SK-N-SH (cell line): ENCODE results near the gene DNAH14. TPM values are rescaled to one million over a fixed set of nuclear protein-coding genes. Genes with fewer than 3 reads are reported as not detected.
A peak's percentile ranks its signal among the peaks of the same experiment; 100 is the strongest.

Experiments
- CTCF ChIA-PET: fragments of 300-600, 350-600 bp; formaldehyde crosslinking; extraction: SDS; loops from one replicate; lab custom pipeline; 2021; lab: Yijun Ruan, JAX
- POLR2A ChIA-PET: fragments of 350-600 bp; sonication (Branson Sonifier 250); formaldehyde crosslinking; extraction: SDS; loops from one replicate; lab custom pipeline; 2020; ENCODE audit warnings: antibody characterized with exemption, inconsistent platforms; lab: Yijun Ruan, JAX
- DNase-seq: peaks from one replicate; pipeline ENCODE4 v3.0.0; 2012
- H2AFZ ChIP-seq: fragments of 200-600 bp; sonication (generic); 2 replicates; pipeline ENCODE4 v1.8.1; 2016; ENCODE audit warnings: antibody characterized with exemption, mild to moderate bottlenecking, low read depth
- H3F3A ChIP-seq: fragments of 200-600 bp; sonication (generic); replicated peaks from 2 replicates; pipeline ENCODE3; 2016; ENCODE audit warnings: antibody characterized with exemption, mild to moderate bottlenecking; ENCODE audit not compliant: insufficient read depth
- H3K27ac ChIP-seq, 2 experiments: fragments of 200-500 bp in 1 of 2; fragments of 200-600 bp in 1 of 2; sonication (Bioruptor generic) in 1 of 2; sonication (generic), shearing (Covaris generic) in 1 of 2; 2 replicates each; pipeline versions ENCODE4 v1.5.1 to v1.6.1; 2014 to 2016; ENCODE audit warnings: low read depth in 2 of 2, inconsistent platforms in 1 of 2, low read length in 1 of 2, mild to moderate bottlenecking in 1 of 2, mixed read lengths in 1 of 2
- H3K27me3 ChIP-seq: fragments of 200-600 bp; sonication (generic), shearing (Covaris generic); 2 replicates; pipeline ENCODE4 v1.6.1; 2016; ENCODE audit warnings: mixed run types; ENCODE audit not compliant: insufficient read depth
- H3K36me3 ChIP-seq, 2 experiments: fragments of 200-500 bp in 1 of 2; fragments of 200-600 bp in 1 of 2; sonication (Bioruptor generic) in 1 of 2; sonication (generic) in 1 of 2; replicated peaks in 1 of 2; 2 replicates each; pipeline versions ENCODE3 to v1.5.1; 2014 to 2016; ENCODE audit warnings: low read length in 1 of 2, mild to moderate bottlenecking in 1 of 2; ENCODE audit not compliant: insufficient read depth in 2 of 2, control insufficient read depth in 1 of 2
- H3K4me1 ChIP-seq, 2 experiments: fragments of 200-500 bp in 1 of 2; fragments of 200-600 bp in 1 of 2; sonication (Bioruptor generic) in 1 of 2; sonication (generic), shearing (Covaris generic) in 1 of 2; 2 replicates each; pipeline versions ENCODE4 v1.5.1 to v1.6.1; 2014 to 2016; ENCODE audit warnings: low read depth in 1 of 2, low read length in 1 of 2, mixed run types in 1 of 2; ENCODE audit not compliant: insufficient read depth in 2 of 2, control insufficient read depth in 1 of 2
- H3K4me2 ChIP-seq: fragments of 200-600 bp; sonication (generic), shearing (Covaris generic); 2 replicates; pipeline ENCODE4 v1.6.1; 2017; ENCODE audit warnings: mixed run types
- H3K4me3 ChIP-seq, 2 experiments: fragments of 200-500 bp in 1 of 2; fragments of 200-600 bp in 1 of 2; sonication (Bioruptor generic) in 1 of 2; sonication (generic), shearing (Covaris generic) in 1 of 2; 2 replicates each; pipeline versions ENCODE4 v1.5.1 to v1.8.1; 2014 to 2016; ENCODE audit warnings: low read depth in 2 of 2, inconsistent platforms in 1 of 2, low read length in 1 of 2, mild to moderate bottlenecking in 1 of 2, mixed read lengths in 1 of 2, moderate library complexity in 1 of 2
- H3K79me2 ChIP-seq: fragments of 200-600 bp; sonication (generic); 2 replicates; pipeline ENCODE4 v1.8.1; 2017; ENCODE audit warnings: mild to moderate bottlenecking; ENCODE audit not compliant: insufficient read depth
- H3K9ac ChIP-seq: fragments of 200-600 bp; sonication (generic); 2 replicates; pipeline ENCODE4 v1.6.1; 2017; ENCODE audit warnings: mixed run types
- H3K9me2 ChIP-seq: fragments of 200-600 bp; sonication (generic); 2 replicates; pipeline ENCODE4 v1.6.1; 2017; ENCODE audit warnings: mixed run types
- H3K9me3 ChIP-seq: fragments of 200-600 bp; sonication (generic); 2 replicates; pipeline ENCODE4 v1.6.1; 2017; ENCODE audit warnings: mixed run types, mild to moderate bottlenecking, moderate library complexity
- H4K20me1 ChIP-seq: fragments of 200-600 bp; sonication (generic); 2 replicates; pipeline ENCODE4 v1.6.1; 2017; ENCODE audit warnings: mild to moderate bottlenecking, mixed run types; ENCODE audit not compliant: insufficient read depth
- FOXJ3 ChIP-seq: sonication (generic); formaldehyde crosslinking; IDR thresholded peaks from 2 replicates; pipeline ENCODE4 v1.5.1; 2020; ENCODE audit warnings: mild to moderate bottlenecking, missing genetic modification reagents
- GABPA ChIP-seq: IDR thresholded peaks from 2 replicates; pipeline ENCODE4 v1.4.0; 2012; ENCODE audit warnings: low read depth, mild to moderate bottlenecking
- GATA2 ChIP-seq: sonication (generic); formaldehyde crosslinking; IDR thresholded peaks from 2 replicates; pipeline ENCODE4 v1.5.0; 2020; ENCODE audit warnings: mild to moderate bottlenecking, missing genetic modification reagents
- JUND ChIP-seq: IDR thresholded peaks from 2 replicates; pipeline ENCODE4 v1.4.0; 2012
- MEF2A ChIP-seq: IDR thresholded peaks from 2 replicates; pipeline ENCODE4 v1.4.0; 2012; ENCODE audit warnings: low read depth, borderline replicate concordance
- NFIC ChIP-seq: IDR thresholded peaks from 2 replicates; pipeline ENCODE4 v1.4.0; 2012; ENCODE audit warnings: borderline replicate concordance
- NRF1 ChIP-seq: IDR thresholded peaks from 2 replicates; pipeline ENCODE4 v1.6.1; 2012; ENCODE audit warnings: low read depth, mild to moderate bottlenecking, low read length
- RCOR1 ChIP-seq: fragments of 150-350 bp; IDR thresholded peaks from 2 replicates; pipeline ENCODE4 v1.6.1; 2017; ENCODE audit warnings: antibody characterized with exemption, low read length
- RXRA ChIP-seq: IDR thresholded peaks from 2 replicates; pipeline ENCODE4 v1.4.0; 2012; ENCODE audit warnings: low read depth, mild to moderate bottlenecking, borderline replicate concordance
- SMC3 ChIP-seq: IDR thresholded peaks from 2 replicates; pipeline ENCODE4 v1.6.1; 2012; ENCODE audit warnings: low read depth, low read length, improper control_type of control experiment
- TCF12 ChIP-seq: IDR thresholded peaks from 2 replicates; pipeline ENCODE4 v1.4.0; 2012
- USF1 ChIP-seq: IDR thresholded peaks from 2 replicates; pipeline ENCODE4 v1.4.0; 2012; ENCODE audit warnings: low read depth, borderline replicate concordance
- ZBTB33 ChIP-seq: IDR thresholded peaks from 2 replicates; pipeline ENCODE4 v1.4.0; 2012; ENCODE audit warnings: low read depth, borderline replicate concordance
- WGBS: methylation state at CpG from one replicate; pipeline ENCODE4 v1.1.6; 2017; ENCODE audit warnings: low lambda C conversion rate; 5-methylcytosine and 5-hydroxymethylcytosine counted together
- polyA plus RNA-seq, 3 experiments: library from polyadenylated mRNA; depleted of rRNA; stranded (reverse); fragments of >200 nt; gene quantifications; 2 replicates each; pipeline ENCODE4 v1.2.3, GENCODE V29; 2012
- TF ChIP-seq, protein P1 (sequence below): IDR thresholded peaks from 2 replicates; pipeline ENCODE4 v1.4.0; 2012; ENCODE audit warnings: low read depth
- TF ChIP-seq, protein P2 (sequence below): fragments of 150-350 bp; IDR thresholded peaks from 2 replicates; pipeline ENCODE4 v1.6.1; 2016; ENCODE audit warnings: mild to moderate bottlenecking, low read depth, low read length
- TF ChIP-seq, protein P3 (sequence below): IDR thresholded peaks from 2 replicates; pipeline ENCODE4; 2012
- TF ChIP-seq, protein P4 (sequence below): fragments of 150-350 bp; IDR thresholded peaks from 2 replicates; pipeline ENCODE4 v1.6.1; 2017; ENCODE audit warnings: antibody characterized with exemption, low read length, low read depth, borderline replicate concordance

Gene DNAH14
- polyA plus RNA-seq, 1 of the 3 experiments (the other 2 are of a cell fraction), result 8.0 TPM

GRCh38 chr1:225280563-225280962 lies 351.1 kb downstream of the DNAH14 start:
- H3K4me1 ChIP-seq, result no peaks in the 10 kb centered on the region
- H3K9me3 ChIP-seq, result no peaks in the 10 kb centered on the region; the same call in 1 of the 2 replicates
- H3K36me3 ChIP-seq, result no peaks in the 10 kb centered on the region
- no peak for TF ChIP-seq ZBTB33
- TF ChIP-seq, protein P1, sequence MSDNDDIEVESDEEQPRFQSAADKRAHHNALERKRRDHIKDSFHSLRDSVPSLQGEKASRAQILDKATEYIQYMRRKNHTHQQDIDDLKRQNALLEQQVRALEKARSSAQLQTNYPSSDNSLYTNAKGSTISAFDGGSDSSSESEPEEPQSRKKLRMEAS, result no peak
- no peak for TF ChIP-seq NRF1
- TF ChIP-seq JUND, result no peak
- TF ChIP-seq FOXJ3 (CRISPR knock-in tag), result no peak
- no peak for TF ChIP-seq SMC3
- TF ChIP-seq, protein P2, sequence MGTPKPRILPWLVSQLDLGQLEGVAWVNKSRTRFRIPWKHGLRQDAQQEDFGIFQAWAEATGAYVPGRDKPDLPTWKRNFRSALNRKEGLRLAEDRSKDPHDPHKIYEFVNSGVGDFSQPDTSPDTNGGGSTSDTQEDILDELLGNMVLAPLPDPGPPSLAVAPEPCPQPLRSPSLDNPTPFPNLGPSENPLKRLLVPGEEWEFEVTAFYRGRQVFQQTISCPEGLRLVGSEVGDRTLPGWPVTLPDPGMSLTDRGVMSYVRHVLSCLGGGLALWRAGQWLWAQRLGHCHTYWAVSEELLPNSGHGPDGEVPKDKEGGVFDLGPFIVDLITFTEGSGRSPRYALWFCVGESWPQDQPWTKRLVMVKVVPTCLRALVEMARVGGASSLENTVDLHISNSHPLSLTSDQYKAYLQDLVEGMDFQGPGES, result no peak
- no peak for TF ChIP-seq MEF2A
- no peak for TF ChIP-seq RXRA
- no peak for TF ChIP-seq USF1
- TF ChIP-seq RCOR1, result no peak
- no peak for TF ChIP-seq GABPA
- H4K20me1 ChIP-seq, result no peaks in the 10 kb centered on the region
- H3K9me2 ChIP-seq, result no peaks in the 10 kb centered on the region
- DNase-seq, result no peak
- H3K4me3 ChIP-seq, result no peak overlapping the region
- no peaks in the 10 kb centered on the region for H3K27me3 ChIP-seq
- ChIA-PET POLR2A (no interaction called here), CTCF (interaction anchor here (1.2 kb wide), 1 partner anchor 27 kb away, joined by 3 read pairs; no protein-coding TSS in a partner anchor)
- no peaks in the 10 kb centered on the region for H3F3A ChIP-seq
- H3K27ac ChIP-seq, result no peak overlapping the region
- H3K79me2 ChIP-seq, result no peaks in the 10 kb centered on the region
- no peak overlapping the region for H2AFZ ChIP-seq
- H3K9ac ChIP-seq, result no peak overlapping the region
- no peak overlapping the region for H3K4me2 ChIP-seq

- Histone ChIP-seq H3K9me2 (no peaks in the 10 kb centered on the region), H2AFZ (no peak overlapping the region), H3K27ac (no peak overlapping the region), H3K4me2 (no peak overlapping the region), H3K4me1 (no peaks in the 10 kb centered on the region)
- WGBS, result 69% methylated on average over 1 of the region's 1 CpG
- TF ChIP-seq GATA2, result peak; percentile 40; the same call in 1 of the 2 replicates
- TF ChIP-seq TCF12, result no peak
- TF ChIP-seq, protein P3, sequence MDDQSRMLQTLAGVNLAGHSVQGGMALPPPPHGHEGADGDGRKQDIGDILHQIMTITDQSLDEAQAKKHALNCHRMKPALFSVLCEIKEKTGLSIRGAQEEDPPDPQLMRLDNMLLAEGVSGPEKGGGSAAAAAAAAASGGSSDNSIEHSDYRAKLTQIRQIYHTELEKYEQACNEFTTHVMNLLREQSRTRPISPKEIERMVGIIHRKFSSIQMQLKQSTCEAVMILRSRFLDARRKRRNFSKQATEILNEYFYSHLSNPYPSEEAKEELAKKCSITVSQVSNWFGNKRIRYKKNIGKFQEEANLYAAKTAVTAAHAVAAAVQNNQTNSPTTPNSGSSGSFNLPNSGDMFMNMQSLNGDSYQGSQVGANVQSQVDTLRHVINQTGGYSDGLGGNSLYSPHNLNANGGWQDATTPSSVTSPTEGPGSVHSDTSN, result no peak
- no peak for TF ChIP-seq NFIC
- TF ChIP-seq, protein P4, sequence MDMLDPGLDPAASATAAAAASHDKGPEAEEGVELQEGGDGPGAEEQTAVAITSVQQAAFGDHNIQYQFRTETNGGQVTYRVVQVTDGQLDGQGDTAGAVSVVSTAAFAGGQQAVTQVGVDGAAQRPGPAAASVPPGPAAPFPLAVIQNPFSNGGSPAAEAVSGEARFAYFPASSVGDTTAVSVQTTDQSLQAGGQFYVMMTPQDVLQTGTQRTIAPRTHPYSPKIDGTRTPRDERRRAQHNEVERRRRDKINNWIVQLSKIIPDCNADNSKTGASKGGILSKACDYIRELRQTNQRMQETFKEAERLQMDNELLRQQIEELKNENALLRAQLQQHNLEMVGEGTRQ, result no peak
- TF ChIP-seq, all 33 proteins: peak for 1
- DNase-seq, result no peak
- H4K20me1 ChIP-seq, result no peaks in the 10 kb centered on the region
- POLR2A ChIA-PET, result no interaction called here
- CTCF ChIA-PET, result no interaction called here
- H3K36me3 ChIP-seq, result no peaks in the 10 kb centered on the region
- H3K9ac ChIP-seq, result no peak overlapping the region
- no peaks in the 10 kb centered on the region for H3K27me3 ChIP-seq
- peaks cover 4% of the 10 kb centered on the region; the same call in 1 of the 2 replicates for H3K9me3 ChIP-seq
- no peaks in the 10 kb centered on the region for H3K79me2 ChIP-seq
- no peak overlapping the region for H3K4me3 ChIP-seq
- no peaks in the 10 kb centered on the region for H3F3A ChIP-seq
Observed at GRCh38 chr1:225290244-225290643, 360.8 kb downstream of the DNAH14 start.
